GM18909 (cell line): Measurements from ENCODE around the gene HYAL1.
A peak's percentile ranks its signal among the peaks of the same experiment; 100 is the strongest.
"Not testable (repeated sequence)": the region's sequence is repeated elsewhere in the genome, so short reads cannot be mapped to it uniquely, and the experiment has no call there.

Experiments
- ATAC-seq: cut with Tn5 transposase; IDR thresholded peaks from one replicate; pipeline ENCODE4 v1.9.1; 2021; ENCODE audit warnings: mild to moderate bottlenecking; ENCODE audit not compliant: unreplicated experiment, poor library complexity

HYAL1 gene

DNA sequence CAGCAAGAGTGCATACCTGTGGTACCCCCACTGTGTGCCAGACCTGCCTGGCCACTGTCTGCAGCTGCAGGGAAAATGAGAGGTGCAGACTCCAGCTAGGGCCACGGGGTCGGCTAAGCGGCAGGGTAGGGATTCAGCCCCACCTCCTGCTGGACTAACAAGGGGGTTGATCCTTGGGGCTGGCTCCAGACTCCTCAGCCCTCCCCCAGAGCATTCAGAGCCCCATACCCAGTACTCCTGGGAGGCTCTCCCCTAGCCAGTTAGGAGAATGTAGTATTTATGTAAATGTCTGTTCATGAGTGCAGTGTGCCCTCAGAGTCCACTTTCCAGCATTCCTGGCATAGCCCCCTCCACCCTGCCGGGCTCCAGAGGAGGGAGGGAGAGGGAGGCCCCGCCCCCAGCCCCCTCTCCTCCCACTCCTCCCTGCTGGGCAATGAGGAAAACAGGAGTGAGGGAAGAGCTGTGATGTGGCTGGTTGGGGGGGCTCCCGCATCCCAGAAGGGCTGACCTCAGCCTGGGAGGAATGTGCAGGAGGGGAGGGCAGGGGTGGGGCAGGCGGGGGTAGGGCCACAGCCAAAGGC is 38.9 kb downstream of the HYAL1 start:
- ATAC-seq: no peak

- ATAC-seq: no peak
Measured at GRCh38 chr3:50263478-50264382, 39.6 kb downstream of the HYAL1 start.

GRCh38 chr3:50262778-50263177 is 40.6 kb downstream of the HYAL1 start:
- ATAC-seq: no peak

DNA sequence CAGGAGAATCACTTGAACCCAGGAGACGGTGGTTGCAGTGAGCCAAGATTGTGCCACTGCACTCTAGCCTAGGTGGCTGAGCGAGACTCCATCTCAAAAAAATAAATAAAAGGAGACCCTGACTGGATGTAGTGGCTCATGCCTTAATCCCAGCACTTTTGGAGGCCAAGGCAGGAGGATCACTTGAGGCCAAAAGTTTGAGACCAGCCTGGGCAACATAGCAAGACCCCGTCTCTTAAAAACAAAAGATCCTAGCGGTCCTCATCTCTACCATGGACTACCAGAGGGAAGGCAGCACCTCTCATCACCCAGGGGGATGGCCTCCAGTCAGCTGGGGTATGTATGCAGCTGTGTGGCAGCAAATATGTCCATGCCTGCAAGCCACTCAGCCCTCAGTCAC is 41.2 kb downstream of the HYAL1 start:
- ATAC-seq: not testable (repeated sequence)

DNA sequence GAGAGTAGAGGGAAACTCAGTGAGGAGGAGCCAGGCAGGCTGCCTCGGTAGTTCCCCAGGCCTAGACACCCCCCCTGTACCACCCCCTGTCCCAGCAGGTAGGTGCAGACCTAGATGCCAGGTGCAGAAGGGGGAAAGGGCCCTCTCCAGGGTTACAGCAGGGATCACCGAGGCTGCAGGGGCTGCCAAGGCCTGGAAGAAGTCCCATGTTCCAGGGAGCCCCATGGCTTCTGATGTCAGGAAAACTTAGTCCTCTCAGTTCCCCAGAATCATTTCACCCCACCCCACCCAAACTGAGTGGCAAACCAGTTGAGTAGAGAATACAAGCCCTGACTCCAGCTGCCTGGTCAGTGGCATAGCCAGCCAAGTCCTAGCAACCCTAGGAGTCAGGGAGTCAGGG is 41.9 kb downstream of the HYAL1 start:
- ATAC-seq: no peak

GRCh38 chr3:50260942-50261441 is 42.4 kb downstream of the HYAL1 start:
- ATAC-seq: no peak

DNA sequence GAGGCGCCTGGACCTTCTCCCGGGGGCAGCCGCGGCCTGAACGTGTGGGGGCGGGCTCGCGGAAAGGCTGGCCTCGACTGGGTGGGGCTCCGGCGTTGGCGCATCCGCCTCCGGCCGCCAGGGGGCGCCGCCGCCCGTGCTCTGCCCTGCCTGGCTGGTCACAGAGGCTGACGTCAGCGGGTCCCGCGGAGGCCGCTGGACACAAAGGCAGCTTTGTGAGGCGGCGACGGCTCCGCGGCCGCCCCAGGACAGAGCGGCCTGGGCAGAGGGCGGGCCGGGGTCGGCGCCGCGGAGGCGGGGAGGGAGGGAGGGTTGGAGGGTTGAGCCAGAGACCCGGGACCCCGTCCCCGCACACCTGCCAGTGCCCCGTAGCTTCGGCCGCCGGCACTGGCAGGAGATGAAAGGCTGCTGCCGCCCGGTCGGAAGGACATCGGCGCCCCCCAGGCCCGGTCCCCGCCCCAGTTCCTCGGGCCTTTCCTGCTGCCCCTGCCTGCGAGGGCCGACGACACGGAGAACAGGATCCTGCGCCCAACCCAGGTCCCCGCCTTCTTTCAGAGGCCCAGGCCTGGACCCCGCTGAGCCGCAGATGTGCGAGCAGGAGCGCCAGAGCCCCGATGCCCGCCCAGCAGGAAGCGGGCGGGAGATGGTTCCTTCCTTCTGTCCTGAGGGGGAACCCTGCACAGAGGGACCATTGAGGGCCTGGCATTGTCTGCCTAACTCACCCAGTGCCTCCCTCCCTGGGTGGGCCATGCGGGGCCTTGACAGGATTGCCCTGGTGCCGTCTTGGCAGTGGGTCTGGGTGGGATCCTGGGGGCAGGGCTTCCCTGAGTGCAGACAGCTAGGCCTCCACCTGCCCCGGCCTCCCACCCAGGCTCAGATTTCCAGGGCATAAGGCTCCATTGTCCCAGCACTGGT is 43.1 kb downstream of the HYAL1 start:
- ATAC-seq: peak; percentile 91

- peak; percentile 26 for ATAC-seq
Measured at GRCh38 chr3:50259432-50260026, 43.8 kb downstream of the HYAL1 start.

GRCh38 chr3:50258979-50259378 is 44.4 kb downstream of the HYAL1 start:
- ATAC-seq: no peak

DNA sequence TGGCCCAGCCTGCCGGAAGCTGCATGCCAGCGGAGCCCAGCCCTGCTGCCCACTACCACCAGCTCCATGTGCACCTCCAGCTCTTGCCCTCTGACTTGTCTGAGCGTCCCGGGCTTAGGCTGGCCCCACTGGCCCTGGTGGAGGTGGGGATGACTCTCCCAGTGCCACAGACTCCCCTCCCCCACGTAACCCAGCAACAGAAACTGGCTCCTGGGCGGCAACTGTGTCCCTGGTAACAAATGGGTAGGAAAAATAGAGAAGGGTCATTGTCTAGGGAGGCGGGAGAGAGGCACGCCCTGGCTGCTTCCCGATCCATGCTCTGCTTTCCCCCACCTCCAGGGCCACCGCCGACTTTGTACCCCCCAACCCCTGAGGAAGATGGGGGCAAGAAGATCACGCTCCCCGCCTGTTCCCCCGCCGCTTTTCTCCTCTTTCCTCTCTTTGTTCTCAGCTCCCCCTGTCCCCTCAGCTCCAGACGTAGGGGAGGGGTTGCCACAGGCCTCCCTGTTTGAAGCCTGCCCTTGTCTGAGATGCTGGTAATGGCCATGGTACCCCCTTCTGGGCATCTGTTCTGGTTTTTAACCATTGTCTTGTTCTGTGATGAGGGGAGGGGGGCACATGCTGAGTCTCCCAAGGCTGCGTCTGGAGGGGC is 45.2 kb downstream of the HYAL1 start:
- no peak for ATAC-seq

DNA sequence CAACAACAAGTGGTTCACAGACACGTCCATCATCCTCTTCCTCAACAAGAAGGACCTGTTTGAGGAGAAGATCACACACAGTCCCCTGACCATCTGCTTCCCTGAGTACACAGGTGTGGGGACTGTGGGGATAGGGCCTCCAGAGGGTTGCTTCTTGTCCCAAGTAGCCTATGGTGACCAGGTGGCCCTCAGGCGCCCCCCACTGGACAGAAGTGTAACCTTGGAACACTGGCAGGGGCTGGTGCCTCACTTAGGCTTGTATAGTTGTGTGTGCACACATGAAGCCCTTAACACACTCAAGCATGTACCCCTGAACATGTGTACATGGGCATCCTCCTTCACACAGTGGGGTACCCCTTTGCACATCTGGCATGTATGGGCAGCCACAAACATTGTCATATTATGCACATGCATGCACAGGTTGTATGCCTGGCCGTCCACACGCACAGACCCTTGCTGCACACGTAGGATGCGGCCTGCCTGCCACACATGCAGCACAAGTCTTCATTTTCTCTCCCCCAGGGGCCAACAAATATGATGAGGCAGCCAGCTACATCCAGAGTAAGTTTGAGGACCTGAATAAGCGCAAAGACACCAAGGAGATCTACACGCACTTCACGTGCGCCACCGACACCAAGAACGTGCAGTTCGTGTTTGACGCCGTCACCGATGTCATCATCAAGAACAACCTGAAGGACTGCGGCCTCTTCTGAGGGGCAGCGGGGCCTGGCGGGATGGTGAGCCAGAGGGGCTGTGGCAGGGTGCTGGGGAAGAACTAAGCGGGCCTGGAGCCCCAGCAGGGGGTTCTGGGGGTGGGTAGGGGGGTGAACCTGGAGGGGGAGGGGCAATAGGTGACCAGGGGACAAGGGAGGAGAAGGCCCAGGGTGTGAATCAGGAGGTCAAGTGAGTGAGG is 46.1 kb downstream of the HYAL1 start:
- ATAC-seq: no peak

GRCh38 chr3:50255251-50255615 is 48.1 kb downstream of the HYAL1 start:
- ATAC-seq: no peak

GRCh38 chr3:50254577-50255250 is 48.7 kb downstream of the HYAL1 start:
- no peak for ATAC-seq

DNA sequence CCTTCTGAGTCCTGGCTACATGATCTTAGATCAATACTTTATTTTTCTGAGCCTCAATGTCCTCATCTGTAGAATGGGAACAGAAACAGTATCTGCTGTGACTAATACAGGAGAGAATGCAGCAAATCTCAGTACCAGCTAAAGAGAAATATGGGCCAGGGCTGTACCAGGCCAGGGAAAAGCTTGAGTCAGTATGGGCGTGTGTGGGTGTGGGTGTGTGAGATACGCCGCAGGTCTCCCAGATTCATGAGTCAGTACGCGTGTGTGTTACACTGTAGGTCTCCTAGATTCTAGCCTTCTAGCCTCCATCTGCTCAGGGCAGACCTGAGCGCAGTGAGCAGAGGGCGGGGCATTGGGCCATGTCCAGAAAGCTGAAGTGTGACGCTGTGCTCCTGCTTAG is 52.2 kb downstream of the HYAL1 start:
- ATAC-seq: no peak

DNA sequence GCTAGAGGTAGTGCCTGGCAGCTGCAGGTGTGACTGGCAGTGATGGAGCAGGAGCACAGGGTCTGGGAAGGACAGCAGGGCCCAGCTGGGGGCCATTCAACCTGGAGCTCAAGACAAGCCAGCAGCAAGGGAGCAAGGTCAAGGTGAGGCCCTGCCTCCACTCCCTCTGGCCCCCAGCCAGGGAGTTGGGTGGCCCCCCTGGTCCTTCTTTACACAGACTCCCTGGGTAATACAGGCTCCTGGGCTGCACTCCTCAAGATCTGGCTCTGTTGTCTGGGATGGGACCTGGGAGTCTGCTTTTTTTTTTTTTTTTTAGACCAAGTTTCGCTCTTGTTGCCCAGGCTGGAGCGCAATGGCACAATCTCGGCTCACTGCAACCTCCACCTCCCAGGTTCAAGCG is 52.9 kb downstream of the HYAL1 start:
- no peak for ATAC-seq
